CD14-positive monocyte (primary cell): ENCODE data around the gene KRT13. TPM values are rescaled to one million over a fixed set of nuclear protein-coding genes. Genes with fewer than 3 reads are reported as not detected.

Experiments
- DNase-seq, 3 donors: peaks; one replicate each; pipeline ENCODE4 v3.0.0-alpha.2; 2011 to 2022
- H2AFZ ChIP-seq: 2 replicates; pipeline ENCODE4 v1.6.0; 2012; ENCODE audit warnings: mild to moderate bottlenecking, low read depth, low read length, inconsistent platforms; ENCODE audit not compliant: insufficient read depth, poor library complexity, severe bottlenecking
- H3K27ac ChIP-seq, 2 donors: 1 replicate in 1 of 2; 2 replicates in 1 of 2; pipeline ENCODE4 v1.5.1; 2012 to 2013; ENCODE audit warnings: low read length in 2 of 2, control low read depth in 1 of 2, inconsistent platforms in 1 of 2, low read depth in 1 of 2, mild to moderate bottlenecking in 1 of 2
- H3K27me3 ChIP-seq, 2 donors: one replicate each; pipeline versions ENCODE4 v1.6.0 to v1.6.1; 2011 to 2013; ENCODE audit warnings: low read length in 2 of 2; ENCODE audit not compliant: control insufficient read depth in 2 of 2, insufficient read depth in 2 of 2
- H3K36me3 ChIP-seq, 2 donors: replicated peaks in 1 of 2; 1 replicate in 1 of 2; 2 replicates in 1 of 2; pipeline versions ENCODE4 v1.5.1 to v1.6.1; 2012 to 2013; ENCODE audit warnings: low read length in 2 of 2, control low read depth in 1 of 2, inconsistent platforms in 1 of 2, mild to moderate bottlenecking in 1 of 2; ENCODE audit not compliant: insufficient read depth in 2 of 2, control insufficient read depth in 1 of 2
- H3K4me1 ChIP-seq, 2 donors: 1 replicate in 1 of 2; 2 replicates in 1 of 2; pipeline versions ENCODE4 v1.5.1 to v1.6.1; 2012 to 2013; ENCODE audit warnings: low read length in 2 of 2, control low read depth in 1 of 2, inconsistent platforms in 1 of 2, mild to moderate bottlenecking in 1 of 2, moderate library complexity in 1 of 2; ENCODE audit not compliant: insufficient read depth in 2 of 2, control insufficient read depth in 1 of 2
- H3K4me2 ChIP-seq: replicated peaks from 2 replicates; pipeline ENCODE3; 2012; ENCODE audit warnings: low read length, moderate library complexity, mild to moderate bottlenecking; ENCODE audit not compliant: poor library complexity, severe bottlenecking; ENCODE audit errors: extremely low read depth
- H3K4me3 ChIP-seq, 3 experiments: fragments of 200-600 bp in 1 of 3; sonication (generic) in 1 of 3; replicated peaks in 1 of 3; 1 replicate in 2 of 3; 2 replicates in 1 of 3; pipeline ENCODE4 v1.5.1; 2011 to 2013; ENCODE audit warnings: low read length in 3 of 3, mild to moderate bottlenecking in 3 of 3, control low read depth in 2 of 3, low read depth in 2 of 3, inconsistent platforms in 1 of 3, moderate library complexity in 1 of 3
- H3K79me2 ChIP-seq: 2 replicates; pipeline ENCODE4 v1.6.0; 2012; ENCODE audit warnings: mild to moderate bottlenecking, control low read depth, inconsistent platforms, low read length, moderate library complexity; ENCODE audit not compliant: insufficient read depth
- H3K9ac ChIP-seq: 2 replicates; pipeline ENCODE4 v1.6.0; 2017; ENCODE audit warnings: low read length, mild to moderate bottlenecking; ENCODE audit not compliant: insufficient read depth, poor library complexity, severe bottlenecking
- H3K9me3 ChIP-seq, 2 donors: replicated peaks in 1 of 2; 1 replicate in 1 of 2; 2 replicates in 1 of 2; pipeline versions ENCODE4 v1.5.1 to v1.6.1; 2012 to 2013; ENCODE audit warnings: low read length in 2 of 2, control low read depth in 1 of 2; ENCODE audit not compliant: control insufficient read depth in 1 of 2, insufficient read depth in 1 of 2
- H4K20me1 ChIP-seq: 2 replicates; pipeline ENCODE4 v1.6.0; 2012; ENCODE audit warnings: mild to moderate bottlenecking, low read length, control low read depth, moderate library complexity; ENCODE audit not compliant: insufficient read depth
- H3K27ac Mint-ChIP-seq, 7 donors: one replicate each; pipeline ENCODE4 v1.8.0; 2020; ENCODE audit warnings: mild to moderate bottlenecking in 7 of 7, mixed read lengths in 7 of 7, moderate library complexity in 6 of 7, inconsistent platforms in 2 of 7
- H3K27me3 Mint-ChIP-seq, 3 donors: one replicate each; pipeline ENCODE4 v1.8.0; 2021 to 2022; ENCODE audit warnings: low read depth in 3 of 3, mild to moderate bottlenecking in 3 of 3, mixed read lengths in 3 of 3, moderate library complexity in 3 of 3, inconsistent platforms in 1 of 3
- H3K36me3 Mint-ChIP-seq, 2 donors: one replicate each; pipeline ENCODE4 v1.8.0; 2020; ENCODE audit warnings: mixed read lengths in 2 of 2, inconsistent platforms in 1 of 2, mild to moderate bottlenecking in 1 of 2
- H3K4me1 Mint-ChIP-seq: one replicate; pipeline ENCODE4 v1.8.0; 2020; ENCODE audit warnings: mild to moderate bottlenecking, mixed read lengths
- H3K4me3 Mint-ChIP-seq, 2 donors: one replicate each; pipeline ENCODE4 v1.8.0; 2020; ENCODE audit warnings: mild to moderate bottlenecking in 2 of 2, mixed read lengths in 2 of 2, moderate library complexity in 1 of 2
- H3K9me3 Mint-ChIP-seq, 7 donors: one replicate each; pipeline ENCODE4 v1.8.0; 2020 to 2022; ENCODE audit warnings: mixed read lengths in 7 of 7, mild to moderate bottlenecking in 6 of 7, moderate library complexity in 6 of 7, inconsistent platforms in 2 of 7
- WGBS: methylation state at CpG from one replicate; pipeline ENCODE4 v1.1.5; 2013; ENCODE audit warnings: missing lambda C conversion rate; ENCODE audit not compliant: insufficient coverage; 5-methylcytosine and 5-hydroxymethylcytosine counted together
- intact Hi-C, 2 donors: fragments of 100-400 bp; cut with micrococcal nuclease; formaldehyde crosslinking; loops; one replicate each; pipeline versions ENCODE4 v1.15.0 to v1.15.1; 2023
- polyA plus RNA-seq, 3 donors: library from polyadenylated mRNA; depleted of rRNA in 1 of 3; unstranded in 2 of 3; stranded (reverse) in 1 of 3; fragments of 300-500 nt in 2 of 3; fragments of >200 nt in 1 of 3; fragmentation: Illumina TruSeq in 2 of 3; gene quantifications; 1 replicate in 2 of 3; 2 replicates in 1 of 3; pipeline ENCODE4 v1.2.3, GENCODE V29; 2012 to 2021
- TF ChIP-seq, protein P1 (sequence below): fragments of 200-600 bp; IDR thresholded peaks from one replicate; pipeline ENCODE4 v1.8.0; 2022; ENCODE audit warnings: antibody characterized with exemption, mild to moderate bottlenecking

KRT13 gene
- polyA plus RNA-seq, 3 donors: not detected

DNA sequence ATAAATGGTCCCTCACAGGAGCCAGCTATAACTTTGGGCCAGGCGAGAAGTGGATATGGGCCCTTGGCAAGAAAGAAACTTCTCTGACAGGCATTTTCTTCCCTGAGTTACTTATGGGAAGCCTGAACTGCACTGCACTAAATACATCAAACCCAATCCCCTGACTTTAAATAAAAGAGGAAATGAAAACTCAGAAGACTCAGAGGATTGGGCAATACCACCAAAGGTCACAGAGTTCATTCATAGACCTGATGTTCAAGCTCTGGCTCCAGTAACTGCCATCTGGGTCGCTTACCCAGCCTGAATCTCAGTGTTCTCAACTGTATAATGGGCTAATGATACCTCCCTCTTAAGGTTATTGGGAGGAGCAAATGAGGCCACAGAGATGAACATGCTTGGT, 25.3 kb downstream of the KRT13 start:
- no peaks in the 10 kb centered on the region for H4K20me1 ChIP-seq
- Mint-ChIP-seq H3K27ac (peak overlapping the region in 3 of 7 donors; percentile 23 to 89 (median 32)), H3K4me3 (no peak overlapping the region), H3K36me3 (no peaks in the 10 kb centered on the region), H3K27me3 (peaks cover 5 to 8% (median 6%) of the 10 kb centered on the region in 3 donors), H3K4me1 (peaks cover 10% of the 10 kb centered on the region), H3K9me3 (no peaks in the 10 kb centered on the region)
- no peak overlapping the region for H3K27ac ChIP-seq
- intact Hi-C loops: no loop called here
- no peaks in the 10 kb centered on the region for H3K9me3 ChIP-seq
- TF ChIP-seq, protein P1, sequence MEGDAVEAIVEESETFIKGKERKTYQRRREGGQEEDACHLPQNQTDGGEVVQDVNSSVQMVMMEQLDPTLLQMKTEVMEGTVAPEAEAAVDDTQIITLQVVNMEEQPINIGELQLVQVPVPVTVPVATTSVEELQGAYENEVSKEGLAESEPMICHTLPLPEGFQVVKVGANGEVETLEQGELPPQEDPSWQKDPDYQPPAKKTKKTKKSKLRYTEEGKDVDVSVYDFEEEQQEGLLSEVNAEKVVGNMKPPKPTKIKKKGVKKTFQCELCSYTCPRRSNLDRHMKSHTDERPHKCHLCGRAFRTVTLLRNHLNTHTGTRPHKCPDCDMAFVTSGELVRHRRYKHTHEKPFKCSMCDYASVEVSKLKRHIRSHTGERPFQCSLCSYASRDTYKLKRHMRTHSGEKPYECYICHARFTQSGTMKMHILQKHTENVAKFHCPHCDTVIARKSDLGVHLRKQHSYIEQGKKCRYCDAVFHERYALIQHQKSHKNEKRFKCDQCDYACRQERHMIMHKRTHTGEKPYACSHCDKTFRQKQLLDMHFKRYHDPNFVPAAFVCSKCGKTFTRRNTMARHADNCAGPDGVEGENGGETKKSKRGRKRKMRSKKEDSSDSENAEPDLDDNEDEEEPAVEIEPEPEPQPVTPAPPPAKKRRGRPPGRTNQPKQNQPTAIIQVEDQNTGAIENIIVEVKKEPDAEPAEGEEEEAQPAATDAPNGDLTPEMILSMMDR: no peak
- no peaks in the 10 kb centered on the region for H3K27me3 ChIP-seq
- H3K36me3 ChIP-seq: no peaks in the 10 kb centered on the region
- H3K4me1 ChIP-seq: peaks cover 9 to 10% of the 10 kb centered on the region in 2 donors
- H3K4me3 ChIP-seq: no peak overlapping the region
- no peaks in the 10 kb centered on the region for H3K79me2 ChIP-seq
- H3K9ac ChIP-seq: no peak overlapping the region
- no peak for DNase-seq
- no peak overlapping the region for H3K4me2 ChIP-seq
- no peak overlapping the region for H2AFZ ChIP-seq
- no CpG with 5 or more reads among the region's 2 CpGs for whole genome bisulfite sequencing

DNA sequence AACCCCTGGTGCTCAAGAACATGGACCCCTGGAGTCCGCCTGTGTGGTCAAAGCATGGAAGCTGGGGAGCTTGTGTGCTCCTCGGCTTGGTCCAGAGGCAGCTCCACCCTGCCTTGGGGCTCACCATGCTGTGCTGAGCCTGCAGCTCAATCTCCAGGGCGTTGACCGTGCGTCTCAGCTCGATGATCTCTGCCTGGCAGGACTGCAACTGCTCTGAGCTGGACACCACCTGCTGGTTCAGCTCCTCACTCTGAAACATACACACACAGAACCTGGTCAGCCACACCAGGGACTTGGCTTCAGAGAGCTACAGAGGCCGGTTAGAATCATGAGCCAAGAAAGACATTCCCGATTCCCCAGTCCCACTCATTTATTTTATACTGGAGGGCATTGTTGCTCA, 27.2 kb downstream of the KRT13 start:
- no peaks in the 10 kb centered on the region for H3K27me3 ChIP-seq

More for the DNA sequence above, 27.2 kb downstream of the KRT13 start:
- Histone ChIP-seq H3K4me2 (no peak overlapping the region), H3K9ac (no peak overlapping the region), H3K36me3 (no peaks in the 10 kb centered on the region), H2AFZ (no peak overlapping the region), H4K20me1 (no peaks in the 10 kb centered on the region), H3K4me1 (peaks cover 9 to 10% of the 10 kb centered on the region in 2 donors), H3K4me3 (no peak overlapping the region), H3K9me3 (no peaks in the 10 kb centered on the region), H3K27ac (no peak overlapping the region), H3K79me2 (no peaks in the 10 kb centered on the region)
- TF ChIP-seq, protein P1: no peak
- intact Hi-C loops: no loop called here
- no peak overlapping the region for H3K4me3 Mint-ChIP-seq
- H3K36me3 Mint-ChIP-seq: no peaks in the 10 kb centered on the region
- H3K4me1 Mint-ChIP-seq: peaks cover 10% of the 10 kb centered on the region
- peaks cover 4 to 10% (median 4%) of the 10 kb centered on the region in 3 donors for H3K27me3 Mint-ChIP-seq
- DNase-seq: no peak
- 100% methylated on average over 6 of the region's 8 CpGs for WGBS
- peak overlapping the region in 1 of 7 donors; percentile 59 for H3K27ac Mint-ChIP-seq
- H3K9me3 Mint-ChIP-seq: peaks cover 0 to 2% (median 0%) of the 10 kb centered on the region in 7 donors
